ENCODE measurements around the gene LRMDA. TPM values are rescaled to one million over a fixed set of nuclear protein-coding genes. Genes with fewer than 3 reads are reported as not detected.

Gene LRMDA
- total and polyA plus RNA-seq, 7 donors = 1.0 to 5.7 (median 2.5) TPM

DNA sequence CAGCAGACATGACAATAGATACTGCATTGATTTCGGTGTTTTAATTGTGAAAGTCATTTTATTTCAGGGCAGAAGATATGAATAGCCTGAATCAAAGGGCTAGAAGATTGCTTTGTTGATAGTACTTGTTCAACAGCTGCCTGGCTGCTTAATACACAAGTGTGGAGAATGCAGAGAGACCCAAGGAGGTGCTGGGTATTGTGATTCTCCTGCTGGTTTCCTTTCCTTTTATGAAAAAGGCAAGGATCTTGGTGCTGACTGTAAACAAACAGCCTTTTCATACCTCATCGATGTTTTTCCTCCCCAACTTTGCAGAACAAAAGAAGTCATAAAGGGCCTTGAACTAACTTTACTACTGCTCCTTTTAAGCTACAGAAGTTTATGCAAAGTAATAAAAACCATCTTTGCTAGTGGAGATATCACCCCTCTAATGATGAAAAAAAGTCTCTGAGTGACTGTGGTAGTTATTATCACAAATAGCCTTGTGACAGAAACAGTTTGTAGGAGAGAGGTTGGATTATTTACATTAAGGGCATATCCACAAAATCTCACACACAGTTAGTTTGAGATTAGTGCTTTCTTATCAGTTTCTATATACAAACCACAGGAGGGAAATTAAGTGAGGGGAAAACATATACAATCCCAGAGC is 800.0 kb downstream of the LRMDA start:
- H3K27me3 ChIP-seq (ENCODE audit: insufficient read depth in 3 of 3, low read length in 2 of 3) = no peaks in the 10 kb centered on the region
- no peak for ATAC-seq
- H3K9me3 ChIP-seq = no peaks in the 10 kb centered on the region
- WGBS, 3 donors = 30 to 39% (median 35%) methylated on average over 2 of the region's 2 CpGs
- no peak overlapping the region for H3K27ac ChIP-seq
- H3K36me3 ChIP-seq (ENCODE audit: insufficient read depth in 1 of 2, low read depth in 1 of 2) = no peaks in the 10 kb centered on the region
- intact Hi-C loops (cut with DNase I) = no loop called here
- no peaks in the 10 kb centered on the region for H3K4me1 ChIP-seq
- no peak for DNase-seq
- no peak overlapping the region for H3K4me3 ChIP-seq
- TF ChIP-seq, protein P1, sequence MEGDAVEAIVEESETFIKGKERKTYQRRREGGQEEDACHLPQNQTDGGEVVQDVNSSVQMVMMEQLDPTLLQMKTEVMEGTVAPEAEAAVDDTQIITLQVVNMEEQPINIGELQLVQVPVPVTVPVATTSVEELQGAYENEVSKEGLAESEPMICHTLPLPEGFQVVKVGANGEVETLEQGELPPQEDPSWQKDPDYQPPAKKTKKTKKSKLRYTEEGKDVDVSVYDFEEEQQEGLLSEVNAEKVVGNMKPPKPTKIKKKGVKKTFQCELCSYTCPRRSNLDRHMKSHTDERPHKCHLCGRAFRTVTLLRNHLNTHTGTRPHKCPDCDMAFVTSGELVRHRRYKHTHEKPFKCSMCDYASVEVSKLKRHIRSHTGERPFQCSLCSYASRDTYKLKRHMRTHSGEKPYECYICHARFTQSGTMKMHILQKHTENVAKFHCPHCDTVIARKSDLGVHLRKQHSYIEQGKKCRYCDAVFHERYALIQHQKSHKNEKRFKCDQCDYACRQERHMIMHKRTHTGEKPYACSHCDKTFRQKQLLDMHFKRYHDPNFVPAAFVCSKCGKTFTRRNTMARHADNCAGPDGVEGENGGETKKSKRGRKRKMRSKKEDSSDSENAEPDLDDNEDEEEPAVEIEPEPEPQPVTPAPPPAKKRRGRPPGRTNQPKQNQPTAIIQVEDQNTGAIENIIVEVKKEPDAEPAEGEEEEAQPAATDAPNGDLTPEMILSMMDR (IDR thresholded peaks at IDR 0.05) = no peak

DNA sequence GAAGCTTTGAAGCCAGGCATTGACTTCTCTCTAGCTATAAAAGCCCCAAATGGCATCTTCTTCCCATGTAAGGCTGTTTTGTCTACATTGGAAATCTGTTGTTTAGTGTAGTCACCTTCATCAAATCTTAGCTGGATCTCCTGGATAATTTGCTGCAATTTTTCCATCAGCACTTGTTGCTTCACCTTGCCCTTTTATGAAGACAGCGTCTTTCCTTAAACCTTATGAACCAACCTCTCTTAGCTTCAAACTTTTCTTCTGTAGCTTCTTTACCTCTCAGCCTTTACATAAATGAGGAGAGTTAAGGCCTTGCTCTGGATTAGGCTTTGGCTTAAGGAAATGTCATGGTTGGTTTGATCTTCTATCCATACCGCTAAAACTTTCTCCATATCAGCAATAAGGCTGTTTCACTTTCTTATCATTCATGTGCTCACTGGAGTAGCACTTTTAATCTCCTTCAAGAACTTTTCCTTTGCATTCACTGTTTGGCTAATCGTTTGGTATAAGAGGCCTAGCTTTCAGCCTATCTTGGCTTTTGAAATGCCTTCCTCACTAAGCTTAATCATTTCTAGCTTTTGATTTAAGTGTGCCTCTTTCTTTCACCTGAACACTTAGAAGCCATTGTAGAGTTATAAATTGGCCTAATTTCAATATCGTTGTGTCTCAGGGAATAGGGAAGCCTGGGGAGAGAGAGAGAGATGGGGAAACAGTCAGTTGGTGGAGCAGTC is 803.2 kb downstream of the LRMDA start:
- intact Hi-C loops (cut with DNase I) = no loop called here
- Histone ChIP-seq H3K27ac (no peak overlapping the region), H3K36me3 (ENCODE audit: insufficient read depth in 1 of 2, low read depth in 1 of 2) (no peaks in the 10 kb centered on the region), H3K9me3 (no peaks in the 10 kb centered on the region), H3K4me3 (no peak overlapping the region), H3K4me1 (no peaks in the 10 kb centered on the region), H3K27me3 (ENCODE audit: insufficient read depth in 3 of 3, low read length in 2 of 3) (no peaks in the 10 kb centered on the region)
- TF ChIP-seq, protein P1 (IDR thresholded peaks at IDR 0.05) = no peak
- no peak for DNase-seq
- no peak for ATAC-seq
- WGBS, 3 donors = 90 to 91% (median 91%) methylated on average over 4 of the region's 4 CpGs

DNA sequence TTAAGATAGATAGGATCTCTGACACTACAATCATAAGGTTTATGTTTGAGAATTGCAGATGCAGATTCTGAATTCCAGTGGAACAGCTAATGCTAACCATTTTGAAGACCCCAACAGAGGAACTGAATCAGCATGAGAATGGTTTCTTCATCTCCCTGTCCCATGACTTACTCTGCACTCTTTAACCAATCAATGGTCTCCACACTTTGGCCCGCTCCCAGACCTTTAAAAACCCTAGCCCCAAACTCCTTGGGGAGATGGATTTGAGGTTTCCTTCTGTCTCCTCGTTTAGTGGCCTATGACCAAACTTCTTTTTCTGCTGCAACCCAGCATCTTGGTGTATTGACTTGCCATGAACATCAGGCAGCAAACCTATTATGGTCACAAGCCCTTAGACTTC is 804.9 kb downstream of the LRMDA start:
- 53 to 58% (median 56%) methylated on average over 2 of the region's 2 CpGs for WGBS, 3 donors
- DNase-seq = no peak
- intact Hi-C loops (cut with DNase I) = no loop called here
- H3K4me3 ChIP-seq = no peak overlapping the region
- no peaks in the 10 kb centered on the region for H3K27me3 ChIP-seq (ENCODE audit: insufficient read depth in 3 of 3, low read length in 2 of 3)
- TF ChIP-seq, protein P1 (IDR thresholded peaks at IDR 0.05) = no peak
- no peak overlapping the region for H3K27ac ChIP-seq
- no peaks in the 10 kb centered on the region for H3K36me3 ChIP-seq (ENCODE audit: insufficient read depth in 1 of 2, low read depth in 1 of 2)
- H3K9me3 ChIP-seq = no peaks in the 10 kb centered on the region
- no peaks in the 10 kb centered on the region for H3K4me1 ChIP-seq
- ATAC-seq = no peak

DNA sequence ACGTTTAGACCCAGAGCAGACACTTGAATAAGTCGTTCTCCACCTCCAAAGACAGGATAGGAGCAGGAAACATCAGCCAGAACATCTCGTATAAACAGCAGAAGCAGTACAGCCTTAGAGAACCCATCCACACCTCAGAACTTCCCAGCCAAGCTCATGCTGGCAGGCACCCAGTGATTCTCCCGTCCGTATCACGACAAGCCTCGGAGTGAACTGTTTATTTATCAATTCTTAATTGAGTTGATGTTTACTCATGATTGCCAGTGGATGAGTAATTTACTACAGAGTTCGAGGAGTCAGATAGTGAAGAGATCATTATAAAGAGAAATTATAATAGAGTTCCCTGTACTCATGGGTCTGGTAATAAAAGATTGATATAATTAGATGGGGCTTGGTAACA is 811.5 kb downstream of the LRMDA start:
- H3K9me3 ChIP-seq = no peaks in the 10 kb centered on the region
- no peaks in the 10 kb centered on the region for H3K27me3 ChIP-seq (ENCODE audit: insufficient read depth in 3 of 3, low read length in 2 of 3)
- TF ChIP-seq, protein P1 (IDR thresholded peaks at IDR 0.05) = no peak
- no peaks in the 10 kb centered on the region for H3K36me3 ChIP-seq (ENCODE audit: insufficient read depth in 1 of 2, low read depth in 1 of 2)
- H3K27ac ChIP-seq = no peak overlapping the region
- 67 to 70% (median 69%) methylated on average over 8 of the region's 8 CpGs for WGBS, 3 donors
- no peak overlapping the region for H3K4me3 ChIP-seq
- intact Hi-C loops (cut with DNase I) = no loop called here
- ATAC-seq = no peak
- no peak for DNase-seq
- no peaks in the 10 kb centered on the region for H3K4me1 ChIP-seq
